ENCODE measurements around the gene PTPRK.

DNA sequence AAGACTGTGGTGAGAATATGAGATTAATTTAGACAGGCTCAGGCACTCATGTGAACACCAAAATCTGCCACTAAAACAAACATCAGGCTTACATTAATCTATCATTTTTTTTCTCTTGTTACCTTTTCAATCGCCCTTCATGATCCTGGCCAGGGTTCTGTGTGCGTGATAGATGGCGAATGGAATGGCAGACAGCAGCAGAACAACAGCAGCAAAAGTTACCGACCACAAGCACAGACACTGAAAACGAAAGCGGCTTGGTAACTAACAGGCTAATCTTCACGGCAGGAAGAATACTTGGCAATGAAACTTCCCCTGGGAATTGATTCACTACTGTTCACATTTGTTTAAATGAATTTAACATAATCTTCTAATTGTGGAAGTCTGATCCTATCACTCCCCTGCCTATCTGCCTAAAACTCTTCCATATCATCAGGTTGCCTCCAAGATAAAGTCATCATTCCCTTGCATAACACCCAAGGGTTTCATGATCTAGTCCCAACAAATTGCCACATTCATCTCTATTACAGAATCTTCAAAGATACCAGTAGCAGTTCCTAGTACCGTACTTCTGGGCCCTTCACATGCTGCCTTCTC is 28.7 kb downstream of the PTPRK start:
- TF ChIP-seq POLR2A (IDR thresholded peaks at IDR 0.05) (no peak), CTCF (IDR thresholded peaks at IDR 0.05) (no peak)

Measured in lower leg skin (tissue), 3 donors.